Body of pancreas (tissue), 4 donors: ENCODE measurements around the gene ZNF460.

Source experiments
- POLR2A ChIP-seq, 3 donors: fragments of 450-650 bp; IDR thresholded peaks; one replicate each; pipeline ENCODE4 v1.6.1; 2016; ENCODE audit warnings: antibody characterized with exemption in 3 of 3, mild to moderate bottlenecking in 2 of 3
- TF ChIP-seq, protein P1 (sequence below), 7 experiments: fragments of 450-650 bp in 4 of 7; fragments of 200-600 bp in 3 of 7; sonication (generic) in 3 of 7; IDR thresholded peaks; one replicate each; pipeline ENCODE4 v1.5.1; 2016 to 2019; ENCODE audit warnings: antibody characterized with exemption in 7 of 7

DNA sequence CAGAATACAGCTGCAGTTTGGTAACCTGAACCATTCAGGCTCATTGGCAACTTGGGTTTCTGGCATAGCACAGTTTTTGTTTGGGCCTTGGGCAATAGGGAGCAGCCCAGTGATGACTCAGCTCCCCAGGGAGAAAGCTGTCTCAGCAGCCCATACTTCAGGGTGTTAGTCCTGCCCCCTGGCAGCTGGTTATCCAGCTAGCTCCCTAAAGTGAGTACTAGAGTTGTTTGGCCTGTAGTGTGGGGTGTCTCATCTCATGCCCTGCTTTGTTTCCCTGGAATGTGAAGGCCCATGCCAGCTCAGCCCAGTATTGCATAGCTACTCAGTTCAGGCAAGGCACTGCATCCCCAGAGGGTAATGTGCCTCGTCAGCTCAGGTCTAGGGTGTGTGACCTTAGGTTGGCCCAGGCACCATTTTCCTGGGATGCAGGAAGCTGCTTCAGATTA is 21.8 kb downstream of the ZNF460 start:
- TF ChIP-seq, protein P1, sequence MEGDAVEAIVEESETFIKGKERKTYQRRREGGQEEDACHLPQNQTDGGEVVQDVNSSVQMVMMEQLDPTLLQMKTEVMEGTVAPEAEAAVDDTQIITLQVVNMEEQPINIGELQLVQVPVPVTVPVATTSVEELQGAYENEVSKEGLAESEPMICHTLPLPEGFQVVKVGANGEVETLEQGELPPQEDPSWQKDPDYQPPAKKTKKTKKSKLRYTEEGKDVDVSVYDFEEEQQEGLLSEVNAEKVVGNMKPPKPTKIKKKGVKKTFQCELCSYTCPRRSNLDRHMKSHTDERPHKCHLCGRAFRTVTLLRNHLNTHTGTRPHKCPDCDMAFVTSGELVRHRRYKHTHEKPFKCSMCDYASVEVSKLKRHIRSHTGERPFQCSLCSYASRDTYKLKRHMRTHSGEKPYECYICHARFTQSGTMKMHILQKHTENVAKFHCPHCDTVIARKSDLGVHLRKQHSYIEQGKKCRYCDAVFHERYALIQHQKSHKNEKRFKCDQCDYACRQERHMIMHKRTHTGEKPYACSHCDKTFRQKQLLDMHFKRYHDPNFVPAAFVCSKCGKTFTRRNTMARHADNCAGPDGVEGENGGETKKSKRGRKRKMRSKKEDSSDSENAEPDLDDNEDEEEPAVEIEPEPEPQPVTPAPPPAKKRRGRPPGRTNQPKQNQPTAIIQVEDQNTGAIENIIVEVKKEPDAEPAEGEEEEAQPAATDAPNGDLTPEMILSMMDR (IDR thresholded peaks at IDR 0.05), result no peak
- TF ChIP-seq POLR2A (IDR thresholded peaks at IDR 0.05), result no peak
